GM12873 (cell line): ENCODE results near the gene ATP13A2.
A peak's percentile ranks its signal among the peaks of the same experiment; 100 is the strongest.

Source experiments
- TF ChIP-seq, protein P1 (sequence below): IDR thresholded peaks from 2 replicates; pipeline ENCODE4 v1.5.1; 2012; ENCODE audit warnings: low read depth, mild to moderate bottlenecking, moderate library complexity, low read length, control low read depth; ENCODE audit not compliant: insufficient read depth; ENCODE audit errors: missing control alignments

Gene ATP13A2

DNA sequence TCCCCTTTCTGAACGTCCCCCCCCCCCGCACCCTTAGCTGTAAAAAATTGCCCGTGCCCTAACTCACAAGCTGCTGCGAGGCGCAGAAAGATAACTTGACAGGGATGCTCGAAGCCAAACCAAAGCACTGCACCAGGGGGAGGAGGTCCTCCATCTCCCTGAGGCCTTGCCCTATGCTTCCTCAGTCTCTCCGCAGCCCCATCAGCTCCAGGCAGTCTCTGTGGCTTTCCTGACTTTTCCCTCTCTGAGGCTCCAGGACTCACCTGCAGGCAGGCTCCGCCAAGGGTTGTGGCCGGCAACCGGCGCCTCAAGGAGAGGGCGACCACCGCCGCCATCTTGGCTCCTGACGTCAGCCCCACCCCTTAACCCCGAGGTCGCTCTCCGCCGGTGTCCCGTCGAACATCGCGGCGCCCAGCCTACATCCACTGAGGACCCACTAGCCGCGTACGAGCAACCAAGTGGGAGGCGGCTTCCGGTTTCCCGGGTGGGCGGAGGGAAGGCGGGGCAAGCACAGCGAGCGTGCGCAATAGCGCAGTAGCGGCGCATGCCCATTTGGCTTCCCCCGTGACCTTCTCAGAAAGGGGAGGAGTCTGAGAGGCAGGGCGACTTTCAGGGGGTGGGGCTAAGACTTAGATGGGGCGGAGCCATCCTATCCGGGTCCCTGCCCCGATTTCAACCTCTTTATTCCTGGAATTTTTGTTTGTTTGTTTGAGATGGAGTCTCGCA lies 42.1 kb upstream of the ATP13A2 start, which contains the start of gene SDHB:
Gene SDHB (minus strand): TSS at position 348 of the 726 bp plus-strand sequence. CDS start 13 bp downstream, at position 335.
- TF ChIP-seq, protein P1, sequence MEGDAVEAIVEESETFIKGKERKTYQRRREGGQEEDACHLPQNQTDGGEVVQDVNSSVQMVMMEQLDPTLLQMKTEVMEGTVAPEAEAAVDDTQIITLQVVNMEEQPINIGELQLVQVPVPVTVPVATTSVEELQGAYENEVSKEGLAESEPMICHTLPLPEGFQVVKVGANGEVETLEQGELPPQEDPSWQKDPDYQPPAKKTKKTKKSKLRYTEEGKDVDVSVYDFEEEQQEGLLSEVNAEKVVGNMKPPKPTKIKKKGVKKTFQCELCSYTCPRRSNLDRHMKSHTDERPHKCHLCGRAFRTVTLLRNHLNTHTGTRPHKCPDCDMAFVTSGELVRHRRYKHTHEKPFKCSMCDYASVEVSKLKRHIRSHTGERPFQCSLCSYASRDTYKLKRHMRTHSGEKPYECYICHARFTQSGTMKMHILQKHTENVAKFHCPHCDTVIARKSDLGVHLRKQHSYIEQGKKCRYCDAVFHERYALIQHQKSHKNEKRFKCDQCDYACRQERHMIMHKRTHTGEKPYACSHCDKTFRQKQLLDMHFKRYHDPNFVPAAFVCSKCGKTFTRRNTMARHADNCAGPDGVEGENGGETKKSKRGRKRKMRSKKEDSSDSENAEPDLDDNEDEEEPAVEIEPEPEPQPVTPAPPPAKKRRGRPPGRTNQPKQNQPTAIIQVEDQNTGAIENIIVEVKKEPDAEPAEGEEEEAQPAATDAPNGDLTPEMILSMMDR = no peak

GRCh38 chr1:17053086-17053684 lies 41.5 kb upstream of the ATP13A2 start:
- TF ChIP-seq, protein P1 = no peak

DNA sequence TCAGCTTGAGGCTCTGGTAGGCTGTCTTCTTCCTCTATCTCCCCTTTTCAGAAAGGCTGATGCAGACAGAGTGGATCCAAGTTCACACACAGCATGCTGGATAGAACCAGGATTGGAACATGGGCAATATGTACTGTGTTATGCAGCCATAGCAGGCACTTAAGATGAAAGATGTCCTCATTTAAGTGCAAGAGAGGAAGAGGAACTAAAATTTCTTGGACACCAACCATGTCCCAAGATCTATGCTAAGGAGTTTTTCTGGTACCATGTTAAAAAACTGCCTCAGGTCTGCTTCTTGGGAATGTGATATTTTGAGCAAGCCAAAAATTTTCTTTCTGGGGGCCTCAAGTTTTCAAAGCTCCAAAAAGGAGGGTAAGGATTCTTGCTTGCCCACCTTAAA lies 40.9 kb upstream of the ATP13A2 start:
- TF ChIP-seq, protein P1 = no peak

- TF ChIP-seq, protein P1 = no peak
Observed at GRCh38 chr1:17052038-17052437, 40.3 kb upstream of the ATP13A2 start.

DNA sequence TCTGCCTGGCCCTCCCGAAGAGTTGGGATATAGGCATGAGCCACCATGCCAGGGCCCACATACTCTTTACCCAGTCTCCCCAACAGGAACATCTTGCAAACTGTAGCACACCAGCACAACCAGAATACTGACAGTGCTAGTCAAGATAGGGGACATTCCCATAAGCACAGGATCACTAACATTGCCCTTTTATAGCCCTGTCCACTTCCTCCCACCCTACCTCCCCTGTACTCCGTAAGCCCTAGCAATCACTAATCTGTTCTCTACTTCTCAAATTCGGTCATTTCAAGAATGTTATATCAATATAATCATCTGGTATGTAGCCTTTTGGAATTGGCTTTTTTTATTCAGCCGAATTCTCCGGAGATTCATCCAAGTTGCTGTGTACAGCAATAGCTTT lies 36.2 kb upstream of the ATP13A2 start:
- TF ChIP-seq, protein P1 = no peak

DNA sequence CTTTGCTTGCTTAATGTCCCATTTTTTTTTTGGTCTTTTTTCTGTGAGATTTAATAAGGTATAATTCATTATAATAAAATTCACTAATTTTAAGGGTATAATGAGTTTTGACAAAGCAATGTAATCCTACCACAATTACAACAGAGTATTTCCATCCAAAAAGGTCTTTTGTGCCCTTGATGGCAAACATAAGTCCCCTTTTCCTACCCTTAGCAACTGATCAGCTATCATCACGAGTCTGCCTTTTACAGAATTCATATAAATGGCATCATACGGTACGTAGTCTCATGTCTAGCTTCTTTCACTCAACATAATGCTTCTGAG lies 34.6 kb upstream of the ATP13A2 start:
- TF ChIP-seq, protein P1 = no peak

DNA sequence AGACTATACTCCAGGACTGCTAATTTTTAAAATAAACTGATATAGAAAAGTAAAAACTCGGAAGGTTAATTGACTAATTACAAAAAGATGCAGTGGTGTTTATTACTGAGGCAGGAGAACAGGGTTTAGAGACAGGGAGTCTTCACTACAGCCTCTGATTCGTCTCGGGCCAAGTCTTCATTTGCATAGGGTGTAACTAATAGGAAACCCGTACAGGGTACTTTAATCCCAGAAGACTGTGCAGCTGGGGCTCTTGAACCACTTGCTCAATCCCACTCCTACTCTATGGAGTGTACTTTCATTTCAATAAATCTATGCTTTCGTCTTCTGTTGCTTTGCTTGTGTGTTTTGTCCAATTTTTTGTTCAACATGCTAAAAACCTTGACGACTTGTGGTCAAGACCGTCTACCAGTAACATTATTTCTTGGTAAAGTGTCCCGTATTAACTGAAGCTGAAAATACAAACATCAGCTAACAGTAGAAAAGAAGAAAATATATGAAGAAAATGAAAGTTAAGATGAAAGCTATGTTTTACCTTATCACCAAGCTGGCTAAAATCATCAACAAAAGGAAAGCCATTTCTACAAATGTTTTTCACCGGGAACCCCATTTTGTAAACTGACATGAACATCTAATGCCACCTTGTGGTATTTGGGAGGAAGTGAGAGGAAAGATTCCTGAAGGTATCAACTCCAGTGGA lies 34.1 kb upstream of the ATP13A2 start:
- TF ChIP-seq, protein P1 = peak; percentile 67
